CMK (cell line): ENCODE measurements around the gene SNCA.

ENCODE experiments used
- DNase-seq: peaks from one replicate; pipeline ENCODE4 v3.0.0-alpha.2; 2010; ENCODE audit warnings: low read depth

Gene SNCA

DNA sequence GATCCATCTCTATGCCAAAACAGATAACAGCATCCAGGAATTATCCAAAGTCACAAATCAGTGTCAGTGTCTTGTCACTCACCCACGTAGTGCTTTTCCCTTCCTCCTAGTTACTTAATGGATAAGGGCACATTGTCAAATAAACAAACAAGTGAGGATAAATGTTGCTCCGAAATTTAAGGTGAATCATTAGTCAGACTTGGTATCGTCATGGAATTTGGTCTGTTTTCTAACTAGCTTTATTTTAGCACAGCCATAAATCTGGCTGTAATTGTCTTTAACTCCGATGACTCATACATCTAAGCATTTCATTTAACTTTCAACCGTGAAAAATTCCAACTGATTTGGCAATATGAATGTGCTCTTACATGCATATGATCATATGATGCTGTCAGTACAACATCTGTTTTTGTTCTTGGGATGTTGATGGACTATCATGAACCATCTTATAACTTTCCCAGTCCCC lies 83.3 kb downstream of the SNCA start:
- no peak for DNase-seq

- no peak for DNase-seq
Measured at GRCh38 chr4:89752932-89753598, 83.9 kb downstream of the SNCA start.

GRCh38 chr4:89751416-89751815 lies 85.5 kb downstream of the SNCA start:
- DNase-seq = no peak

- DNase-seq = no peak
Measured at GRCh38 chr4:89746377-89746776, 90.6 kb downstream of the SNCA start.

- DNase-seq = no peak
Measured at GRCh38 chr4:89745708-89746107, 91.3 kb downstream of the SNCA start.

GRCh38 chr4:89744914-89745313 lies 92.0 kb downstream of the SNCA start:
- DNase-seq = no peak

DNA sequence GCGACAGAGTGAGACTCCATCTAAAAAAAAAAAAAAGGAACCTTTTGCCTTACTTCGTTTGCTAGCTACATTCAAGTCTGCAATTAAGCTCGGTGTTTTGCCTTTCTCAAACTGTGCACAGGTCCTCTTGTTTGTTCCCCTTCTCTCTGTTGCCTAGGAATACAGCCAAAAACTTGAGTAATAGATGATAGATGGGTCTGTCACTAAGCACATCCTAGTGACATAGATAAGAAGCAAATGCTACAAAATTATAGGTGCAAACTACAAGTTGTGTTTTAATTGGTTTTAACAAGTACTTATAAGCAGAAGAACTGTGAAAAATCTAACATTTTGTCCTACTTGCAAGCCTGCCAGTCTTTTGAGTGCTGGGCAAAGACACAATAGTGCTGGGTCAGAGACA lies 95.2 kb downstream of the SNCA start:
- DNase-seq = no peak

DNA sequence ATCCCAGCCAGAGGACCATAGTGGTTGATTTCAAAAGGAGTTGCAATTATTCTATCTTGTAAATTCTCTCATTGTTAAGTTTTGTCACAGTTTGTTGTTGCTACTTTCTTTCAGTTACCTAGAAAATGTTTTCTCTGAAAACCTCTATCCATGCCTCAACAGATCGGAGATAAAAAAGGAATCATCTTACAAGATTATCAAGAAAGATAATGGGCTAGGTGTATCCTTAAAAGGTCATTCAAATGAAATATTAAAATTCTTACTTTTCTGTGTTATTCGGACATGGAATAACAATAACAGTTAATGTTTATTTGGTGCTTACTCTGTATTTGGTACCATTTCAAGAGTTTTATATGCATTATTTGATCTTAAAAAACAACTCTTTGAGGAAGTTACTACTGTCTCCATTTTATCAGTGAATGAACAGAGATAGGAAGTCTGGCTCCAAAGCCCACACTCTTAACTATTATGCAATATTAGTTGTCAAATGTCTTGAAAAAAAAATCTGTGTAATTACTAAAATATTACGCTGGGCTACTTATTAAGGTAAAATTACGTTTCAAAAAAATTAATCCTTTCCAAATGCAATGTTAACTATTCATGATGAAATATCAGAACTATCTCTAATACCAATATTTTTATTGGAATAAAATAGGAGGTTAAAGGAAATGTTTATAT lies 97.5 kb downstream of the SNCA start:
- no peak for DNase-seq

GRCh38 chr4:89737888-89738287 lies 99.1 kb downstream of the SNCA start:
- no peak for DNase-seq

- no peak for DNase-seq
Measured at GRCh38 chr4:89733946-89734345, 103.0 kb downstream of the SNCA start.

- no peak for DNase-seq
Measured at GRCh38 chr4:89727238-89727637, 109.7 kb downstream of the SNCA start.

DNA sequence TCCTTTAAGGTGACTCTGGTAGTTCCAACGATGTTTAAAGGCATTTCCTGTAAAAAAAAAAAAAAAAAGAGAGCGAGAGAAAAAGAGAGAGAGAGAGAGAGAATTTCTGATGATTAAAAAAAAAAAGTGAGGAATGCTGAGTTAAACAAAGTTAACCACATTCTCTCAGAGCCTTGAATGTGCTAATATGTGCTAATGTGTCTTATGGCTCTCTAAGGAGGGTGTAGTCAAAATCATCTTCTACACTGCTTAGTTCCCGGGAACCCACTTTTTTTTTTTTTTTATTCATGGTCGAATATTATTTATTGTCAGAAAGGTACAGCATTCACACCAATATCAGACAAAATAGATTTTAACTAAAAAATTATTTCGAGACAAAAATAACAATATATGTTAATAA lies 111.7 kb downstream of the SNCA start:
- DNase-seq = no peak

- DNase-seq = no peak
Measured at GRCh38 chr4:89724716-89725115, 112.2 kb downstream of the SNCA start.

- DNase-seq = no peak
Measured at GRCh38 chr4:89723096-89723495, 113.9 kb downstream of the SNCA start.

GRCh38 chr4:89722517-89722916 lies 114.4 kb downstream of the SNCA start:
- DNase-seq = no peak

GRCh38 chr4:89720981-89721380 lies 116.0 kb downstream of the SNCA start:
- DNase-seq = no peak

DNA sequence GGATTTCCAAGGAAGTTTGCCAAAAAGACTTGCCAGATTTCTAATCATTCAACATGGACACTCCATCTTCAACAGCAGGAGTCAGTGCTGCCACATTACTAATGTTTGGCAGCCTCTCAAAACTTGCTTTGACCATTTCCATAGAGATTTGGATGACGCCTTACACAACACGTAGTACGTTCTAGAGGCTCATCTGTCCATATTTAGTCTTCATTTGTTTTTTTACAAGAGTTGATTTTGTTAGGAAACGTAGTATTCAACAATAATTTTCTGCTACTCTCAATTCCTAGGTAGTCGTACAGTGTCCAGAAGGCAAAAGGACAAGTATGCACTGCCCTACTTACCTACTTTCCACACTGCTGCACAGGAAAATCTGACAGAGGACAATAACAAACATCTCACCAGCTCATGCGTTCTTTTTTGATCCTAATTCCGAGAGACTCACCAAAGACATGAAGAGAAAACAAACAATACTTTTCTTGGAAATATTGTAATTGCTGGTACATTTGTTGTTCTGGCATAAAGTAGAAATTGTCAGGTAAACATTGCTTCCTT lies 117.3 kb downstream of the SNCA start:
- DNase-seq = no peak

GRCh38 chr4:89716893-89717292 lies 120.1 kb downstream of the SNCA start:
- DNase-seq = no peak

GRCh38 chr4:89715631-89716030 lies 121.3 kb downstream of the SNCA start:
- no peak for DNase-seq

GRCh38 chr4:89712827-89713226 lies 124.1 kb downstream of the SNCA start:
- DNase-seq = no peak

- DNase-seq = no peak
Measured at GRCh38 chr4:89712141-89712540, 124.8 kb downstream of the SNCA start.

DNA sequence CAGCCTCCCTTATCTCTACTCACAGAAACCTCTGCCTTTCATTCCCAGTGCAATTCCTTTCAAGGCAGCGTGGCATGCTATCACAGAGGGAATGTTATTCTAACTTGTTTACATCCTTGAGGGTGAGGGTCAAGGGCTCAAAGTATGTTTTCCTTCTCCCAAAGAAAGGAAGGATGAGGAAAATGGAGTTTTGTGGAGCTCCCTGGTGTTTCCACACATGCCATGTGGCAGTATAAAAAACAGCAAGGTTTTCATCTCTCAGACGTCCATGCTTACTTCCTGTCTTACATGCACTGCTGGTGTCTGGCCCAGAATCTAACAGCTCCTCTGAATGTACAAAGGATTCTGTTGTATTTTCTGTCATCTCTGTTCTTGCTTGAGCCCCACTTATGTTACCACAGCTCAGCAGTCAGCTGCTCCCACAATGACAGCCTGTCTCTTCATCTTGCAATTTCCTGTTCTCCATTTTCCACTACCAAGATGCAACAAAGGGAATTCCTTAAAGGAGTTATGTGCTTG lies 128.0 kb downstream of the SNCA start:
- no peak for DNase-seq

DNA sequence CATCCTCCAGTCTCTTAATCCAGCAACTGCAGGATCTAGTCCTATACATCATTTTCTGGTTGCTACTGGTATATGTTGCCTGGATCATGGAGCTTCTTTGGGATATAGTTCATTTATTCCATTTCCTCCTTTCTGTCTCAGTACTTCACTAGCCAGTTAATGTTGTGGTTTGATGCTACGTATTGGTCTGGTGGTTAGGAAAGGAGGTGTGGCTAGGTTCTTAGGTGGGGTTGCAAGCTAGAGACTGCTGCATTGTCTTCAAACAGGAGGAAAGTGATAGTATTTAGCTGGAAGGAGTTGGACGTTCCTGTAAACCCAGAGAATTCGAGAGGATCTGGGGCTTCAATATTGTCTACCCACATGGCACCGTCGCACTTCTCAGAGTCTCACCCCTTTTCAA lies 129.5 kb downstream of the SNCA start:
- DNase-seq = no peak
